ENCODE results near the gene TRAT1. TPM values are rescaled to one million over a fixed set of nuclear protein-coding genes. Genes with fewer than 3 reads are reported as not detected.

TRAT1 gene
- total and polyA plus RNA-seq, 9 of the 15 experiments (the other 6 are each of a cell fraction or from before 2014, with no cell fraction given) = not detected

DNA sequence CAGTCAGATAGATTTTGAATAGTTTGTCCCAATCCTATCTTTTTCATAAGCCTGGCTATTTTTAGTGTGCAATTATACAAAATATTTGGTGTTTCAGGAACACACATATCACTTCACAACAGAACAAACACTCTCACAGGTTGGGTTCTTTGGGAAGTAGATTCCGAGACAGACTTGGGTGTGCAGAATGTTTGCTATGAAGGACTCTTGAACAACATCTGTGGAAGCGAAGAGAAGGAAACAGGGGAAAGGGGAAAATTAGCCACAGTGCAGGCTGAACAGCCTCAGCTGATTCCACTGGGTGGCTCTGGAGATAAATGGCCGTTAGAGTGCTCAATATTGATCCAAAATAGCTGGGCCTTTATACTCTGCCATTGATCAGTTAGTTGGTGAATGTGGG, 69.2 kb downstream of the TRAT1 start:
- ChIA-PET POLR2A (no interaction called here), CTCF (ENCODE audit: low intra/inter-chr PET ratio) (no interaction called here)
- Histone ChIP-seq H3K4me3 (no peak overlapping the region), H3K27ac (ENCODE audit: extremely low read depth, low read depth, low read length) (no peak overlapping the region), H3K9ac (ENCODE audit: insufficient read depth in 1 of 2, low read depth in 2 of 2, low read length in 2 of 2) (no peak overlapping the region), H3K79me2 (ENCODE audit: control insufficient read depth, insufficient read depth, low read length) (no peaks in the 10 kb centered on the region), H3K4me1 (replicated peaks in 1 of 2; ENCODE audit: control insufficient read depth in 2 of 2, insufficient read depth in 2 of 2, low read length in 2 of 2) (no peaks in the 10 kb centered on the region), H3K9me1 (ENCODE audit: control insufficient read depth, insufficient read depth, low read length) (no peaks in the 10 kb centered on the region), H2AFZ (ENCODE audit: low read depth, low read length) (no peak overlapping the region), H3K4me2 (ENCODE audit: insufficient read depth, low read length) (no peak overlapping the region), H3K9me3 (replicated peaks; ENCODE audit: control insufficient read depth, insufficient read depth, low read depth, low read length) (no peaks in the 10 kb centered on the region), H3K36me3 (ENCODE audit: control insufficient read depth, insufficient read depth, low read length) (no peaks in the 10 kb centered on the region), H4K20me1 (replicated peaks; ENCODE audit: control insufficient read depth, insufficient read depth, low read length) (no peaks in the 10 kb centered on the region), H3K27me3 (ENCODE audit: control insufficient read depth in 2 of 2, insufficient read depth in 2 of 2, low read length in 2 of 2) (no peaks in the 10 kb centered on the region)
- ATAC-seq (no peak), FAIRE-seq (no peak), DNase-seq (ENCODE audit: extremely low read depth in 1 of 4, low spot score in 3 of 4) (no peak)
- intact Hi-C loops (cut with micrococcal nuclease) (no loop called here), in situ Hi-C loops (cut with MboI) (no loop called here)
- WGBS (ENCODE audit: insufficient coverage, low coverage, missing lambda C conversion rate) = 0% methylated on average over 2 of the region's 3 CpGs
- no TSS peak for BruUV-seq (replicated peaks)
- TF ChIP-seq MTA1 (IDR thresholded peaks at IDR 0.05; ENCODE audit: borderline replicate concordance) = no peak
- TF ChIP-seq KLF1 (tag; IDR thresholded peaks at IDR 0.05) = no peak
- TF ChIP-seq, protein P1, sequence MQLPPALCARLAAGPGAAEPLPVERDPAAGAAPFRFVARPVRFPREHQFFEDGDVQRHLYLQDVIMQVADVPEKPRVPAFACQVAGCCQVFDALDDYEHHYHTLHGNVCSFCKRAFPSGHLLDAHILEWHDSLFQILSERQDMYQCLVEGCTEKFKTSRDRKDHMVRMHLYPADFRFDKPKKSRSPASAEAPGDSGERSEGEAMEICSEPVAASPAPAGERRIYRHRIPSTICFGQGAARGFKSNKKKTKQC (CRISPR knock-in tag; IDR thresholded peaks at IDR 0.05) = no peak
- TF ChIP-seq EWSR1 (IDR thresholded peaks at IDR 0.05; ENCODE audit: borderline replicate concordance, low read depth, partially characterized antibody) = no peak
- no peak for TF ChIP-seq SMAD2 (IDR thresholded peaks at IDR 0.05; ENCODE audit: low read depth, low read length)
- no peak for TF ChIP-seq NR2C1 (IDR thresholded peaks at IDR 0.05)
- TF ChIP-seq NR2C1 (tag; IDR thresholded peaks at IDR 0.05) = no peak
- TF ChIP-seq L3MBTL2 (IDR thresholded peaks at IDR 0.05) = no peak
- TF ChIP-seq ZNF354B (CRISPR knock-in tag; IDR thresholded peaks at IDR 0.05) = no peak
- no peak for TF ChIP-seq POLR2H (tag; IDR thresholded peaks at IDR 0.05; ENCODE audit: low read depth)
- no peak for TF ChIP-seq RUNX1 (IDR thresholded peaks at IDR 0.05; ENCODE audit: low read depth)
- TF ChIP-seq CREBBP (IDR thresholded peaks at IDR 0.05; ENCODE audit: low read depth, low read length) = no peak
- no peak for TF ChIP-seq PHF8 (IDR thresholded peaks at IDR 0.05; ENCODE audit: borderline replicate concordance, low read length)
- TF ChIP-seq TCFL5 (CRISPR knock-in tag; conservative IDR thresholded peaks at IDR 0.05) = no peak
